ENCODE results near the gene MCM8.
A peak's percentile ranks its signal among the peaks of the same experiment; 100 is the strongest.

The MCM8 gene

GRCh38 chr20:5950271-5951031 lies at the start of gene MCM8, which contains the start of gene TRMT6:
TSS of gene MCM8 (plus strand) at chr20:5950652. CDS start at chr20:5952016, 1,364 bp downstream.
TSS of gene TRMT6 (minus strand) at chr20:5950533. CDS start at chr20:5950405, 128 bp downstream.
- peaks cover 35% of the 10 kb centered on the region for H3K36me3 Mint-ChIP-seq
- no peaks in the 10 kb centered on the region for H3K27me3 Mint-ChIP-seq
- no peaks in the 10 kb centered on the region for H3K9me3 Mint-ChIP-seq
- ATAC-seq: peak; percentile 96
- peak within 1 kb of the TSS; percentile 82 for H3K4me3 Mint-ChIP-seq
- peaks cover 32% of the 10 kb centered on the region for H3K4me1 Mint-ChIP-seq
- H3K27ac Mint-ChIP-seq: peak within 1 kb of the TSS; percentile 71

GRCh38 chr20:5900908-5901307 lies 49.5 kb upstream of the MCM8 start:
- Mint-ChIP-seq H3K4me1 (no peaks in the 10 kb centered on the region), H3K36me3 (no peaks in the 10 kb centered on the region), H3K27me3 (peaks cover 66% of the 10 kb centered on the region), H3K4me3 (no peak overlapping the region), H3K27ac (no peak overlapping the region), H3K9me3 (peaks cover 3% of the 10 kb centered on the region)
- peak; percentile 43 for ATAC-seq

GRCh38 chr20:5908981-5909380 lies 41.5 kb upstream of the MCM8 start:
- H3K36me3 Mint-ChIP-seq: no peaks in the 10 kb centered on the region
- ATAC-seq: no peak
- H3K4me1 Mint-ChIP-seq: peaks cover 9% of the 10 kb centered on the region
- peaks cover 93% of the 10 kb centered on the region for H3K27me3 Mint-ChIP-seq
- H3K27ac Mint-ChIP-seq: no peak overlapping the region
- no peaks in the 10 kb centered on the region for H3K9me3 Mint-ChIP-seq
- H3K4me3 Mint-ChIP-seq: no peak overlapping the region

- H3K36me3 Mint-ChIP-seq: no peaks in the 10 kb centered on the region
- peaks cover 93% of the 10 kb centered on the region for H3K27me3 Mint-ChIP-seq
- ATAC-seq: no peak
- peaks cover 9% of the 10 kb centered on the region for H3K4me1 Mint-ChIP-seq
- H3K9me3 Mint-ChIP-seq: no peaks in the 10 kb centered on the region
- H3K4me3 Mint-ChIP-seq: no peak overlapping the region
- no peak overlapping the region for H3K27ac Mint-ChIP-seq
Measured at GRCh38 chr20:5910186-5910585, 40.3 kb upstream of the MCM8 start.

- Mint-ChIP-seq H3K36me3 (no peaks in the 10 kb centered on the region), H3K9me3 (no peaks in the 10 kb centered on the region), H3K27ac (no peak overlapping the region), H3K27me3 (peaks cover 69% of the 10 kb centered on the region), H3K4me1 (peaks cover 9% of the 10 kb centered on the region), H3K4me3 (no peak overlapping the region)
- ATAC-seq: no peak
Measured at GRCh38 chr20:5913166-5913565, 37.3 kb upstream of the MCM8 start.

- Mint-ChIP-seq H3K36me3 (no peaks in the 10 kb centered on the region), H3K4me3 (no peak overlapping the region), H3K9me3 (no peaks in the 10 kb centered on the region), H3K4me1 (peaks cover 9% of the 10 kb centered on the region), H3K27me3 (peaks cover 54% of the 10 kb centered on the region), H3K27ac (no peak overlapping the region)
- no peak for ATAC-seq
Measured at GRCh38 chr20:5914859-5915258, 35.6 kb upstream of the MCM8 start.

GRCh38 chr20:5918856-5919625 lies 31.4 kb upstream of the MCM8 start:
- H3K36me3 Mint-ChIP-seq: no peaks in the 10 kb centered on the region
- ATAC-seq: peak; percentile 49
- H3K9me3 Mint-ChIP-seq: no peaks in the 10 kb centered on the region
- H3K27me3 Mint-ChIP-seq: peaks cover 40% of the 10 kb centered on the region
- H3K4me3 Mint-ChIP-seq: no peak overlapping the region
- no peak overlapping the region for H3K27ac Mint-ChIP-seq
- H3K4me1 Mint-ChIP-seq: no peaks in the 10 kb centered on the region

- ATAC-seq: no peak
- no peak overlapping the region for H3K27ac Mint-ChIP-seq
- no peaks in the 10 kb centered on the region for H3K36me3 Mint-ChIP-seq
Measured at GRCh38 chr20:5919626-5920544, 30.6 kb upstream of the MCM8 start.

GRCh38 chr20:5920581-5920980 lies 29.9 kb upstream of the MCM8 start:
- Mint-ChIP-seq H3K27me3 (peaks cover 29% of the 10 kb centered on the region), H3K27ac (no peak overlapping the region), H3K4me1 (no peaks in the 10 kb centered on the region), H3K4me3 (no peak overlapping the region), H3K36me3 (no peaks in the 10 kb centered on the region), H3K9me3 (no peaks in the 10 kb centered on the region)
- no peak for ATAC-seq

More at GRCh38 chr20:5919626-5920544, 30.6 kb upstream of the MCM8 start:
- no peak overlapping the region for H3K4me3 Mint-ChIP-seq
- H3K27me3 Mint-ChIP-seq: peaks cover 36% of the 10 kb centered on the region
- no peaks in the 10 kb centered on the region for H3K4me1 Mint-ChIP-seq
- no peaks in the 10 kb centered on the region for H3K9me3 Mint-ChIP-seq

- H3K27ac Mint-ChIP-seq: no peak overlapping the region
Measured at GRCh38 chr20:5923493-5923892, 27.0 kb upstream of the MCM8 start.

GRCh38 chr20:5925551-5925950 lies 24.9 kb upstream of the MCM8 start:
- Mint-ChIP-seq H3K4me1 (no peaks in the 10 kb centered on the region), H3K9me3 (no peaks in the 10 kb centered on the region), H3K27me3 (peaks cover 33% of the 10 kb centered on the region), H3K36me3 (no peaks in the 10 kb centered on the region), H3K27ac (no peak overlapping the region), H3K4me3 (no peak overlapping the region)
- ATAC-seq: no peak

More at GRCh38 chr20:5923493-5923892, 27.0 kb upstream of the MCM8 start:
- ATAC-seq: no peak
- Mint-ChIP-seq H3K4me1 (no peaks in the 10 kb centered on the region), H3K27me3 (peaks cover 27% of the 10 kb centered on the region), H3K9me3 (no peaks in the 10 kb centered on the region), H3K36me3 (no peaks in the 10 kb centered on the region), H3K4me3 (no peak overlapping the region)

- no peak overlapping the region for H3K4me3 Mint-ChIP-seq
- ATAC-seq: peak; percentile 22
- no peaks in the 10 kb centered on the region for H3K4me1 Mint-ChIP-seq
- H3K36me3 Mint-ChIP-seq: no peaks in the 10 kb centered on the region
- H3K27me3 Mint-ChIP-seq: peaks cover 27% of the 10 kb centered on the region
- no peaks in the 10 kb centered on the region for H3K9me3 Mint-ChIP-seq
- no peak overlapping the region for H3K27ac Mint-ChIP-seq
Measured at GRCh38 chr20:5927749-5928462, 22.5 kb upstream of the MCM8 start.

- Mint-ChIP-seq H3K9me3 (no peaks in the 10 kb centered on the region), H3K27me3 (peaks cover 15% of the 10 kb centered on the region), H3K27ac (no peak overlapping the region), H3K4me1 (peaks cover 6% of the 10 kb centered on the region), H3K36me3 (no peaks in the 10 kb centered on the region), H3K4me3 (no peak overlapping the region)
- no peak for ATAC-seq
Measured at GRCh38 chr20:5928836-5929715, 21.4 kb upstream of the MCM8 start.

GRCh38 chr20:5931411-5931810 lies 19.0 kb upstream of the MCM8 start:
- Mint-ChIP-seq H3K36me3 (no peaks in the 10 kb centered on the region), H3K4me1 (peaks cover 17% of the 10 kb centered on the region), H3K4me3 (no peak overlapping the region), H3K27me3 (peaks cover 11% of the 10 kb centered on the region), H3K9me3 (no peaks in the 10 kb centered on the region), H3K27ac (no peak overlapping the region)
- ATAC-seq: no peak

Data from stimulated activated memory B cell treated with anti-CD40 and anti-IgM and Interleukin-4, amounts not matched to agents 10 μg/mL and 1 μg/mL and 100 μg/mL, for 72 hours (primary cell).